ENCODE measurements around the gene INTS2.
"Not testable (repeated sequence)": the region's sequence is repeated elsewhere in the genome, so short reads cannot be mapped to it uniquely, and the experiment has no call there.

The INTS2 gene

GRCh38 chr17:61825448-61826137, 102.2 kb downstream of the INTS2 start:
- DNase-seq (ENCODE audit: low read depth in 3 of 3): no peak

- no peak for DNase-seq (ENCODE audit: low read depth in 3 of 3)
Observed at GRCh38 chr17:61822326-61823285, 105.2 kb downstream of the INTS2 start.

GRCh38 chr17:61821655-61822054, 106.1 kb downstream of the INTS2 start:
- no peak for DNase-seq (ENCODE audit: low read depth in 3 of 3)

- not testable (repeated sequence) for DNase-seq (ENCODE audit: low read depth in 3 of 3)
Observed at GRCh38 chr17:61819265-61819664, 108.5 kb downstream of the INTS2 start.

- no peak for DNase-seq (ENCODE audit: low read depth in 3 of 3)
Observed at GRCh38 chr17:61818225-61818624, 109.6 kb downstream of the INTS2 start.

GRCh38 chr17:61817452-61817851, 110.3 kb downstream of the INTS2 start:
- DNase-seq (ENCODE audit: low read depth in 3 of 3): no peak

- DNase-seq (ENCODE audit: low read depth in 3 of 3): no peak
Observed at GRCh38 chr17:61816538-61816937, 111.2 kb downstream of the INTS2 start.

GRCh38 chr17:61815863-61816503, 111.8 kb downstream of the INTS2 start:
- no peak for DNase-seq (ENCODE audit: low read depth in 3 of 3)
